ENCODE data around the gene PNPLA1. TPM values are rescaled to one million over a fixed set of nuclear protein-coding genes. Genes with fewer than 3 reads are reported as not detected.
A peak's percentile ranks its signal among the peaks of the same experiment; 100 is the strongest.

The PNPLA1 gene
- total RNA-seq, 4 donors from 2014 or later: 0.37 TPM; not detected in 3

DNA sequence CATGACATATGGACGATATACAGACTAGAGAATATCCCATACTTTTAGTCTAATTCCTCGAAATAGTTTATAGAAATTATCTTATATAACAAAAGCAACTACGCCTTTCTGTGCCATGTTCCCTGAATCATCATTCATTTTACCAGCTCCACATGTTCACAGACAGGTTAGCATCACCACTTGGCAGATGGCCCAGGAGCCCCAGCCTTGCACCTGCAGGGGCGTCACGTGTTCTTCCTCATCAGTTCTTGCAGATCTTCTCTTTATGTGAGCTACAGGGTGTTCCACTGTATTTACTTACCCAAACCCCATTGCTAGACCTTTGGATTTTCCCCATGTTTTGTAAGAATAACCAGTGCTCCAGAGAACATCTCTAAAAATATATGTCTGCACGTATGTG, 79.4 kb downstream of the PNPLA1 start:
- no peak for ATAC-seq (ENCODE audit: low FRiP score)
- TF ChIP-seq, protein P1, sequence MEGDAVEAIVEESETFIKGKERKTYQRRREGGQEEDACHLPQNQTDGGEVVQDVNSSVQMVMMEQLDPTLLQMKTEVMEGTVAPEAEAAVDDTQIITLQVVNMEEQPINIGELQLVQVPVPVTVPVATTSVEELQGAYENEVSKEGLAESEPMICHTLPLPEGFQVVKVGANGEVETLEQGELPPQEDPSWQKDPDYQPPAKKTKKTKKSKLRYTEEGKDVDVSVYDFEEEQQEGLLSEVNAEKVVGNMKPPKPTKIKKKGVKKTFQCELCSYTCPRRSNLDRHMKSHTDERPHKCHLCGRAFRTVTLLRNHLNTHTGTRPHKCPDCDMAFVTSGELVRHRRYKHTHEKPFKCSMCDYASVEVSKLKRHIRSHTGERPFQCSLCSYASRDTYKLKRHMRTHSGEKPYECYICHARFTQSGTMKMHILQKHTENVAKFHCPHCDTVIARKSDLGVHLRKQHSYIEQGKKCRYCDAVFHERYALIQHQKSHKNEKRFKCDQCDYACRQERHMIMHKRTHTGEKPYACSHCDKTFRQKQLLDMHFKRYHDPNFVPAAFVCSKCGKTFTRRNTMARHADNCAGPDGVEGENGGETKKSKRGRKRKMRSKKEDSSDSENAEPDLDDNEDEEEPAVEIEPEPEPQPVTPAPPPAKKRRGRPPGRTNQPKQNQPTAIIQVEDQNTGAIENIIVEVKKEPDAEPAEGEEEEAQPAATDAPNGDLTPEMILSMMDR (IDR thresholded peaks at IDR 0.05): no peak
- no peak for DNase-seq (ENCODE audit: low spot score)

DNA sequence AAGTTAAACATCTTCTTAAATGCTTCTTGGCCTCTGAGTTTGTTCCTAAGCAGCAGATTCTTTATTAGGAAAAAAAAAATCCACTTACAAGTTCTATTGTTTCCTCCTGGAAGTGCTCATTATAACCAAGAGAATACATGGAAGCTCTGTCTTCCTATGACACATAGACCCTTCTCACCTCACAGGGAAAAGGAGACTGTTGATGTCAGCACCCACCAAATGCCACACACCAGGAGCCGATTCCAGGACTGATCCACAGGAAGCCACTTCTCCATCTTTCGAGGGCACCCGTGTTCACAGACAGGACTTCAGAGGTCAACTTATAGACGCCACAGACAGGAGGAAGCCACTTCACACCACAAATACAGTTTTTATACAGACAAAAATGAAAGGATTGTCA, 80.2 kb downstream of the PNPLA1 start:
- ATAC-seq (ENCODE audit: low FRiP score) (no peak), DNase-seq (ENCODE audit: low spot score) (no peak)
- TF ChIP-seq, protein P1 (IDR thresholded peaks at IDR 0.05): no peak

DNA sequence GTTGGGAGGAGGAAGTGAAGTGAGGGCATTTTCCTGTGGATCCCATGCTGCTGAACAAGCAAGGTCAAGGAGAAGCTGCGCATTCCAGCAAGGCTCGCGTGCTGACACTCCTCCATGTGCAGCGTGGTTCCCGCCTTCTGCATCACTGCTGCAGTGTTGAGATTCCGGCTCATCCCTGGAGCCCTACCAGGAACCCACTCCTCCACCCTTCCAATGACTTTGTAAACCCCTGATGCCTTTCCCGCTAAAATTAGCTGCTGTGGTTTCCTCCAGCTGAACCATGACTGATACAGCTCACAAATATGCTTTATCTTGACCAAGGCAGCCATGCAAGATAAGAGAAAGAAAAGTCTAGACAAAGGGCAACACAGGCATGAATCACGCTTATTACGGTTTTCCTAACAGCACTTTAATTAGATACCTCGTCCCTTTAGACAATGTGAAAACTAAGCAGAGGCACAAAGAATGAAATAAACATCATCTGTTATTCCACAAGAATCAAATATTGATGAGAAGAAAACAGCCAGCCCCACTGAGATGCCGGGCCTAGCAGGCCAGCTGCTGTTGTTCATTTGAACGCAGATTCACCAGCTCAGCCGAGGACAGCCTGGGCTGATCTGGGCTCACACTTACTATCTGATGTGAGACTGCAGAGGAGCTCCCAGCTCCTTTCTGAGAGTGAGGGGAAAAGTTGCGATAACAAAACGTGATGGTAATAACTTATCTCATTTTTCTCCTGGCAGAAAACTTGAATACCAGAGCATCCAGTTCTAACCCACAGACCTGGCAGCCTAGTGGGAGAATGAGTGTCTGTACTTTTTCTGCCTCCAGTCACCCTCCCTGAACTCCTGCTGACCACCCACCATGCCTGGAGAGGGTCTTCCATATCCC, 81.1 kb downstream of the PNPLA1 start:
- DNase-seq (ENCODE audit: low spot score) (peak; percentile 49), ATAC-seq (ENCODE audit: low FRiP score) (peak; percentile 94)
- TF ChIP-seq, protein P1 (IDR thresholded peaks at IDR 0.05): no peak

DNA sequence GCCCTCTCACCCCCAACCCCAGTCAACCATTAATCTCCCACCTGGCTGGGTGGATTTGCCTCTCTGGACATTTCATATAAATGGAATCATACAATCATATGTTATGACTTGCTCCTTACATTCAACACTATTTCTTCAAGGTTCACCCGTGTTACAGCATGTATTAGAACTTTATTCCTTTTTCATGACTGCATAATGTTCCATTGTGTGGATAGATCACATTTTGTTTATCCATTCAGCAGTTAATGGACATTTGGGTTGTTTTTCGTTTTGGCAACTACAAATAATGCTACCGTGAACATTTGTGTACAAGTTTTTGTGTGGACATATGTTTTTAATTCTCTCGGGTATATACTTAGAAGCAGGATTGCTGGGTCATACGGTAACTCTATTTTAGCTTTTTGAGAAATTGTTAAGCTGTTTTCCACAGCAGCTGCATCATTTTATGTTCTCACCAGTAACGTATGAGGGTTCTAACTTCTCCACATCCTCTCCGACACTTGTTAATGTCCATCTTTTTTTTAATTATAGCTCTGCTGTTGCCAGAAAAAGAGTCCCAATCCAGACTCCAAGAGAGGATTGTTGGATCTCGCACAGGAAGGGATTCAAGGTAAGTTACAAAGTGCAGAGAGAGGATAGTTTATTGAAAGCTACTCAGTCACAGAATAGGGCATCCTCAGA, 82.8 kb downstream of the PNPLA1 start:
- ATAC-seq (ENCODE audit: low FRiP score) (no peak), DNase-seq (ENCODE audit: low spot score) (no peak)
- TF ChIP-seq, protein P1 (IDR thresholded peaks at IDR 0.05): no peak

DNA sequence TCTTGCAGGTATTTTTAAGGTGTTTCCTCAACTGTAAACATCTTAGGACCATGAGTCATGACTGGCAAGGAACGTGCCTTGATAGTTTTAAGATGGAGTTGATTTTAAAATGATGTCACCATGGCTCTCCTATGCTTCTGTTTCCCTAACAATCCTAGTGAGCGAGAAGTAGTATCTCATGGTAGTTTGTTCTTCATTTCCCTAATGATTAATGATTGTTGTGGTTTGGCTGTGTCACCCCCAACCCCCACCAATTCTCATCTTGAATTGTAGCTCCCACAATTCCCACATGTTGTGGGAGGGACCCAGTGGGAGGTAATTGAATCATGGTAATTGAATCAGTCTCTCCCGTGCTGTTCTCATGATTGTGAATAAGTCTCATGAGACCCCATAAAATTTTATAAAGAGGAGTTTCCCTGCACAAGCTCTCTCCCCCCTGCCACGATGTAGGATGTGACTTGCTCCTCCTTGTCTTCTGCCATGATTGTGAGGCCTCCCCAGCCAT, 83.6 kb downstream of the PNPLA1 start:
- no peak for DNase-seq (ENCODE audit: low spot score)
- peak; percentile 1 for ATAC-seq (ENCODE audit: low FRiP score)
- TF ChIP-seq, protein P1 (IDR thresholded peaks at IDR 0.05): no peak

DNA sequence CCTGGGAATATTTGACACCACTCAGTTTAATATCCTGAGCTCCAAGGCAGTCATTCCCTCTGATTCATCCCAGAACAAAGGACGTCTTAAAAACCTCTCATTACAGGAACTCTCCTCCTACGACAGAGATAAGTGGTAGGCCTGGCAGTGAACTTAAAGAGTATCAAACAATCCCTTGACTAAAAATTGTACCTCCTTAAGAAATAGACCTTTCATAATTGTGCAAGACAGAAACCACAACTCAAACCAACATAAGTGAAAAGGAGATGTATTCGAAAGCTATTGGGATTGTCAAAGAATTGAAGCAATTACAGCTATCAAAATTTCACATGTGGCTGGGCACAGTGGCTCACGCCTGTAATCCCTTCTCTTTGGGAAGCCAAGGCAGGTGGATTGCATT, 86.0 kb downstream of the PNPLA1 start:
- no peak for DNase-seq (ENCODE audit: low spot score)
- TF ChIP-seq, protein P1 (IDR thresholded peaks at IDR 0.05): no peak
- ATAC-seq (ENCODE audit: low FRiP score): no peak
